GM11168 (cell line): ENCODE results near the gene NFKB1.

ENCODE experiments used
- in situ Hi-C: fragments of 300-500 bp; cut with MboI; formaldehyde crosslinking; loops from one replicate; pipeline ENCODE4 v1.12.0; 2022; ENCODE audit warnings: low sequenced_read_pairs; ENCODE audit not compliant: unreplicated experiment

NFKB1 gene

GRCh38 chr4:102527695-102528283 is 26.6 kb downstream of the NFKB1 start:
- in situ Hi-C loops = no loop called here

- in situ Hi-C loops = no loop called here
These were observed 28.8 kb downstream of the NFKB1 start for GRCh38 chr4:102529977-102530376.

DNA sequence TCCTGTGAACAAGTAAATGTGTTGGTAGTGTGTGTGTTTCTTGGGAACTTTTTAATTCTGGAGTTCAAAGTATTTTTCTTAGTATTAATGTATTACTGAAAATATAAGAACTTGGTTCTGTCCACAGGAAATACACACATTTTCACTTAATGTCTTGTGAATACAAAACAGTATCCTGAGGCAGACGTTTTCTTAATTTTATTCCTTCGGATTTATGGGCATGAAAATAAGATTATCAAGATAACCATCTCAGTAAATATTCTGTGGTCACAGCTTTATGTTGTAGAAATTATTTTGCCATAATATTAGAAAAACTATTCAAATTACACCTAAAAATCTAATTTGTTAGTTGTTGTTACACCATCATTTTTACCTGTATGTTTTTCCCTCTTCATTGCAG is 29.8 kb downstream of the NFKB1 start:
- in situ Hi-C loops = no loop called here

GRCh38 chr4:102531462-102531861 is 30.3 kb downstream of the NFKB1 start:
- in situ Hi-C loops = no loop called here

DNA sequence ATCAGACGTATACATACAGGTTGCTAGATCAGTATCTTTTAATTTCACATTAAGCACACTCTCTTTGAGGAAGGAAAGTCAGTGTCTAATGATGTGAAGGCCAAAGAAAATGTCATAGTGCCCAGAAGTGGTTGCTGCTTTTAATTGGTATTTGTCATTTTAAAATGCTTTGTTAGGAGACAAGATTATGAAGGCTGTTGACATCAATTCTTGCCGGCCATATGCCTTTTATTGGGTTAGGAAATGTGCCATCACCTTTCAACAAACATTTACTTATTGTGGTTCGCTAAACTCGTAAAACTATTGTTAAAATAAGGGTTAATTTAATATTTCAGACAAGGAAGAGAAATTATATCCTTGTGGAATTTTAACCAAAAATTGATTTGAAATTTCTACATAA is 32.2 kb downstream of the NFKB1 start:
- in situ Hi-C loops = no loop called here

GRCh38 chr4:102533904-102534303 is 32.7 kb downstream of the NFKB1 start:
- in situ Hi-C loops = no loop called here

- in situ Hi-C loops = no loop called here
These were observed 33.7 kb downstream of the NFKB1 start for GRCh38 chr4:102534845-102535244.

GRCh38 chr4:102535398-102536082 is 34.4 kb downstream of the NFKB1 start:
- in situ Hi-C loops = no loop called here

DNA sequence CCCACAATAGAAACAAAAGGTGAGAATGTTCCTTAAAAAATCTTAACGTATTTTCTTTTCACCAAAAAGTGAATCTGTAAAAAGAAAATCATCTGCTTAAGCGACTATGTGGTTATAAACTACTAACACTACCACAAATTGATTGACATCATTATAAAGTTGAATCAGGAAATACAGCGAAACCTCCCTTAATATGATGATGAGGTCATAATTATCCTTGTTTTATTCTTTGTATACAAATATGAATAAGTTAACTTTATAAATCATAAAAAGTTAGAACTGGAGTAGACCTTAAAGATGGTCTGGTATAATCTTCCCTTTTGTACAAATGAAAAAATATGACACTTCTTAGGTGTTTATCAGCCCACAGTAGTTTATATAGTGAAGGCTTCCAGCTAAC is 35.6 kb downstream of the NFKB1 start:
- in situ Hi-C loops = no loop called here

- in situ Hi-C loops = no loop called here
These were observed 36.1 kb downstream of the NFKB1 start for GRCh38 chr4:102537269-102537668.

- in situ Hi-C loops = no loop called here
These were observed 40.5 kb downstream of the NFKB1 start for GRCh38 chr4:102541697-102542096.

DNA sequence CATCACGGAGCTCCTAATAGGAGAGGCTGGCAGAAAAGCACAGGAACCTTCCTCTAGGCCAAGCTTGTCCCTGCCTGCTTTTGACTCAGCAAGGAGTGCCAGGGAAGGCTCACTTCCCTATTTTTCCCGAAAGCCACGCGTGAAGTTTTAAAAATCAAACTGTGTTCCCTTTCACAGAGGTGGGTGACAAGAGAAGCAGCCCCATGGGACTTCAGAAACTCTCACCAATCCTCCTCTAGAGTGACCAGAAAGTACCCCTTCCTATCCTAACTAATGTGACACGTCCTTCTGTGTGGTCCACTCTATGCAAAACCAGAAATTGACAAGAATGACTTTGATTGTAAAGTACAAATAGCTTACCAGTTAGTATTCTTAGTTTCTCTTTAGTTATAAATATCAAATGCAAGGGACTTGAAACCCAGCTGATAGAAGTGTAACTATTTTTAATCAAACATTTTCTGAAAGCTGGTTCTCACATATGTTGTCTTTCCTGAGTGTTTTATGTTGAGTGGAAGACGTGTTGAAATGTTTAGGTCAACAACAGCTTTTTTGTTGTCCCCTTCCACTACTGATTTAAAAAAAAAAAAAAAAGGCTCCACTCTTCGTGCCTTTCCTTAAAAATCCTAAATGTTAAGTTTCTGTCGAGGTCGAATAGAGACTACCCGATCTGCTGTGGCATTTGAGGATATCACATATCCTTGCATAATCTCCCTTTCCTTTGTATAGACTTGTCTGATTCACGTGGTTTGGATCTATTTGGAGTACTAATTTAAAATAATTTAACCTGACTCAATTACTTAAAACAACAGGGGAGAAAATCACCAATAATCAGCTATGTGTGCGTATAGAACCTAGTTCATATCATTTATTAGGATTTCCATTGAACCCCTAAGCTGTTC is 42.1 kb downstream of the NFKB1 start:
- in situ Hi-C loops = no loop called here

DNA sequence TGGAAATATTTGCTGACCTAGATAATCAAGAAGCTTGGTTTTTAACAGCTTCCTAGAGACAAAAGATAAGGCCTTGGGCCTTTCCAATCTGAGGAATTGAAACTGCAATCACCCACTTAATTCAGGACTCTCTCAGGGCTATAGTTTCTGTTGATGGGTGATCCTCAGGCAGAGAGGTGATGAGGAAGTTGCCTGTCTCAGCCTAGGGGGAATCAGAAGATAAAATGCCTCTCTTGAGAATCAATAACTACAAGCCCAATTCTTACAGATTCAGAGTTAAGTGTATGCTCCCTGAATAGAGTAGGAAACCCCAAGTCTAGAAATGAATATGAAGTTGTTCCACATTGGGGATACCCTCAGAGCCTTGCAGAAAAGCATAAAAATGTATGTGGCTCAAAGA is 45.5 kb downstream of the NFKB1 start:
- in situ Hi-C loops = no loop called here

GRCh38 chr4:102547973-102548372 is 46.8 kb downstream of the NFKB1 start:
- in situ Hi-C loops = no loop called here

DNA sequence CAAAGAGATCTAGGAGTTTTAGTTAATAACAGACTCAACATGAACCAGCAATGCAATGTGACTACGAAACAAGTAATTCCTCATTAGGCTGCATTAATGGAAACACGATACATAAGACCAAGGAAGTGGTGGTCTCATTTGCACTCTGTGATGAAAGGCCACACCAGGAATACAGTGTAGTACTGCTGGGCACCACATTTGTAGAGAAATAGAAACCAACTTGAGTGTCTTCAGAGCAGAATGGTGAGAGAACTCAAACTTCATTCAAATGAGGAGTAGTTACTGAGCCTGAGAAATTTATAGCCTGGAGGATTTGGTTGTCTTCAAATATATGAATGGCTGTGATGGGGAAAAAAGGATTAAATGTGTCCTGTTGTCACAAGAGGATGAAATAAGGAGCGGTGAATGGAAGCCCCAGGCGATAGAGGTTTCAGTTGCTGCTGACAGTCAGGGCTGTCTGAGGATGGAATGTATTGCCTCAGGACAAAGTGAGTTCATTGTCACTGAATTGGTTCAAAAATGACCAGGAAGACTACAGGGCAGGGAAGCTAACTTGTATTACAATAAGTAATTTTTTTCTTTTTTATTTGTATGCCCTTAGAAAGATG is 50.9 kb downstream of the NFKB1 start:
- in situ Hi-C loops = no loop called here

GRCh38 chr4:102552781-102553180 is 51.6 kb downstream of the NFKB1 start:
- in situ Hi-C loops = no loop called here

DNA sequence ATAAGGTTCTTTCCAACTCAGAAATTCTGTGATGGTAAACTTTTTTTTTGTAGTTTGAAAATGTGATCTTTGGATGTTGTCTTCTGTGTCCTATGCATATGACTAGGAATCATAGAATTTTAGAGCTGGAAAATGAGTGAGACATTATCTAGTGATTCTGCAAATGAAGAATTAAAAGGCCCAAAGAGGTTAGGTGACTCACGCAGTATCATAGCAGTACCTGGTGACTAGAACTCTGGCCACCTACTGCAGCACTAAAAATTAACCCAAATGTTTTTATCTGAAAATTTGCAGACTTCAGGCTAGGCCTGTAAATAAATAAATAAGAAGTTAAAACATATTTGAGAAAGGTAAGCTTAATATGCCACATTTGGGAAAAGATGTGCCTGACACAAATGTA is 52.8 kb downstream of the NFKB1 start:
- in situ Hi-C loops = no loop called here

GRCh38 chr4:102554482-102554881 is 53.3 kb downstream of the NFKB1 start:
- in situ Hi-C loops = no loop called here

- in situ Hi-C loops = no loop called here
These were observed 53.8 kb downstream of the NFKB1 start for GRCh38 chr4:102554992-102555391.

DNA sequence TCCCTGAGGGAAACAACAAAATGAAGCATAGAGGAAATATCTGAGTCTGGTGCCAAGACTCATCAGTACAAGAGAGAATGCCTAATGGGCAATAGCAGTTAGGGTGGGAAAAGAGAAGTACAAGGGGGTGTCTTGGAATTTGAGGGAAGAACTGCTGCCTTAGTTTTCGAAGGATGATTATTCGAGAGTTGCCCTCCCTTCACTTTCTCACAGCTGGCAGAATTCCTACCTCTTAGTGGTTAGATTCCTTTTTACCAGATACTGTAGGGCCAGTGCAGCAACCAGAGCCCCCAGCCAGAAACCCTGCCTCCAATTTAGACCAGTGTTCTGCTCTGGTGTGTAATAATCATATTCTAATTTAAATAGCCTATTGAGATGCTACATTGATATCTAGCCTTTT is 56.5 kb downstream of the NFKB1 start:
- in situ Hi-C loops = no loop called here

DNA sequence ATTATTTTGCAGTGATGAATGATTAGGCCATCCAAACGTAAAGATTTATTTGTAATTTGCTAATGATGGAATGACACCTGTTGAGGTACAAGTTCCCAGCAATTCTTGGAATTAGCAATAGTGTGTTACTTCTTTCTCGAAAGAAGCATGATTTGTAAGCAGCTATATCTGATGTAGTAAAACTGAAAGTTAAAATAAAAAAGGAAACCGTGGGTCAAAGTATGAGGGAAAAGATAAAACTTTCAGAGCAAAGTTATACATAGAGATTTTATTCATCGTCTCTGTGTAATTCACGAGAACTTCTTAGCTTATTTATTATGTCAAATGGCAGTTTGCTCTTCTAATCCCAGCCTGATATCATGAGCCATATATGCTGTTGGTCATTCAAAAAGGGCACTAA is 59.0 kb downstream of the NFKB1 start:
- in situ Hi-C loops = no loop called here
